GM20000 (cell line): Measurements from ENCODE around the gene ZNF710.

ENCODE experiments used
- DNase-seq: peaks from one replicate; pipeline ENCODE4 v3.0.0; 2012; ENCODE audit warnings: low spot score
- TF ChIP-seq, protein P1 (sequence below): IDR thresholded peaks from 2 replicates; pipeline ENCODE4 v1.5.1; 2012; ENCODE audit warnings: mild to moderate bottlenecking, control low read depth; ENCODE audit errors: extremely low read depth, missing control alignments

The ZNF710 gene

DNA sequence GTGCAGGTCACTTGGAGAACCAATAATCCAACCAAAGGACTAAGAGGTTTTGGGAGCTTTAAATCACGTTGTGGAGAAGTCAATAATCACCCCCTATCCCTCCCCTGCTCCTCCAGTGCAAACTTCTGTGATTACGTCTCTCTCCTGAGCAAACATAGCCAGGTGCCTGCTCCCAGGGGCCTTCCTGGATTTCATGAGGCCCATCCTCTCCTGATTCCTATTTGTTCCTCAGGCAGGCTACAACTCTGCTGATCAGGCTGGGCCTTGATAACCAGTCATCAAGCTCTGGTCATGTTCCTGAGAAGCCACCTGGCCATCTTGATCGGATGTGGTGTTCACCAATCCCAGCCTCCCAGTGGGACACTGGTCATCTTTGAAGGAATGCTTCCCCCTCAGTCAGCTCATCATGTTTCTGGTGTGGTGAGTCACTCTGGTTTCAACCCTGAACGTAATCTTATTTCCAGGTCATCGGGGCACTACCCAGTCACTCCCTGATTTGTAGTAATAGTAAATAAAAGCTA is 2.9 kb upstream of the ZNF710 start:
- no peak for DNase-seq
- TF ChIP-seq, protein P1, sequence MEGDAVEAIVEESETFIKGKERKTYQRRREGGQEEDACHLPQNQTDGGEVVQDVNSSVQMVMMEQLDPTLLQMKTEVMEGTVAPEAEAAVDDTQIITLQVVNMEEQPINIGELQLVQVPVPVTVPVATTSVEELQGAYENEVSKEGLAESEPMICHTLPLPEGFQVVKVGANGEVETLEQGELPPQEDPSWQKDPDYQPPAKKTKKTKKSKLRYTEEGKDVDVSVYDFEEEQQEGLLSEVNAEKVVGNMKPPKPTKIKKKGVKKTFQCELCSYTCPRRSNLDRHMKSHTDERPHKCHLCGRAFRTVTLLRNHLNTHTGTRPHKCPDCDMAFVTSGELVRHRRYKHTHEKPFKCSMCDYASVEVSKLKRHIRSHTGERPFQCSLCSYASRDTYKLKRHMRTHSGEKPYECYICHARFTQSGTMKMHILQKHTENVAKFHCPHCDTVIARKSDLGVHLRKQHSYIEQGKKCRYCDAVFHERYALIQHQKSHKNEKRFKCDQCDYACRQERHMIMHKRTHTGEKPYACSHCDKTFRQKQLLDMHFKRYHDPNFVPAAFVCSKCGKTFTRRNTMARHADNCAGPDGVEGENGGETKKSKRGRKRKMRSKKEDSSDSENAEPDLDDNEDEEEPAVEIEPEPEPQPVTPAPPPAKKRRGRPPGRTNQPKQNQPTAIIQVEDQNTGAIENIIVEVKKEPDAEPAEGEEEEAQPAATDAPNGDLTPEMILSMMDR, result no peak

DNA sequence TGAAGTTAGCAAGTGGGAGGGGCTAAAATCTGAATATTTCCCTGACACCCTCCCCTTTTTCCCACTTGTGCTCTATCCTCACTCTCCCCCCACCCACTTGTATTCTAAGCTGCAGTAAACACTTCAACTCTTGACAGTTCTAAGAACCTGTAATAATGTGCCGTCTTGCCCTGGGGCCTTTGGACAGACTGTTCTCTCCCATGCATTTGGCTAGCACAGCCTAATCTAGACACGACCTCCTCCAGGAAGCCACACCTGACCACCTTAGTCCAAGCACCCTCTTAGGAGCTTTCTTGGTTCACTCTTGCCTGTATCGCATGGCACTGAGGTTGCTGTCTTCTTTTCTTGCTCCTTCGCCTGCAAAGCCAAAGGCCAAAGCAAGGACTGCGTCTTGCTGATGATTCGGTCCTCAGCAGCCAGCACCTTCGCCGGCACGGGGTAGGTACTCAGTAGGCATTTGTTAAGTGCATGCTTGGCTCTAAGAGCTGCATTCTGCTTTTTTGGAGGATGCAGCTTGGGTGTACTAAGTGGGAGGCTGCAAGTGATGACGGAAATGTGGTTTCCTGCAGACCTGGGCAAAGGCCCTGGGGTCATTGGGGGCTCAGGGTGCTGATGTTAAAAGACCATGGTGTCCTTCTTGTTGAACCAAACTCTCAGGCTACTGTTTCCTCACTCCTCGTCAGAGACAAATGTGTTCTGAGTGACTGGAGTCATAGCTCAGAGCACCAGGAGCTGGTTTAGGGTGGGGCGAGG is 2.0 kb upstream of the ZNF710 start:
- TF ChIP-seq, protein P1, result no peak
- no peak for DNase-seq

DNA sequence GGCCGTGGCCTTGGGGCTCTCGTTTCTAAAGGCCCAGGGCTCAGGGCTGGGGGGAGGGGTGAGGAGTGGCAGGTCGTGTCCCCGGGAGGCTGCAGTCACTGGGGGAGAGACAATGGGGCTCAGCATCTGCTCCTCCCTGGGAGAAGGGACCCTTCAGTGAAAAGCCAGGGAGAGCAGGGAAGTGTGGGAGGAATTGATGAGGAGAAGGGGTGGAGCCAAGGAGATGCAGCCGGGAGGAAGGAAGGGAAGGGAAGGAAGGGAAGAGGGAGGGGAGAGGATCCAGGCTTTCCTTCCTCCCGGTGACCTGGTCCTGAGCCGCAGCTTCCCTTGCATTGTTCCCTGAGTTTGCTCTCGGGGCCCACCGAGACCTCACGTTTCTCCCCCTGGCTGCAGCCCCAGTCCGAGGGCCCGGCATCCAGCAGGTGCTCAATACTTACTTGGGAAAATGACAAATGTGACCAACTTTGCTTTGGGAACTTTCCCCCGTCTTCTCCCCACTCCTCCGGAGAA is 1.4 kb upstream of the ZNF710 start:
- TF ChIP-seq, protein P1, result no peak
- no peak for DNase-seq

DNA sequence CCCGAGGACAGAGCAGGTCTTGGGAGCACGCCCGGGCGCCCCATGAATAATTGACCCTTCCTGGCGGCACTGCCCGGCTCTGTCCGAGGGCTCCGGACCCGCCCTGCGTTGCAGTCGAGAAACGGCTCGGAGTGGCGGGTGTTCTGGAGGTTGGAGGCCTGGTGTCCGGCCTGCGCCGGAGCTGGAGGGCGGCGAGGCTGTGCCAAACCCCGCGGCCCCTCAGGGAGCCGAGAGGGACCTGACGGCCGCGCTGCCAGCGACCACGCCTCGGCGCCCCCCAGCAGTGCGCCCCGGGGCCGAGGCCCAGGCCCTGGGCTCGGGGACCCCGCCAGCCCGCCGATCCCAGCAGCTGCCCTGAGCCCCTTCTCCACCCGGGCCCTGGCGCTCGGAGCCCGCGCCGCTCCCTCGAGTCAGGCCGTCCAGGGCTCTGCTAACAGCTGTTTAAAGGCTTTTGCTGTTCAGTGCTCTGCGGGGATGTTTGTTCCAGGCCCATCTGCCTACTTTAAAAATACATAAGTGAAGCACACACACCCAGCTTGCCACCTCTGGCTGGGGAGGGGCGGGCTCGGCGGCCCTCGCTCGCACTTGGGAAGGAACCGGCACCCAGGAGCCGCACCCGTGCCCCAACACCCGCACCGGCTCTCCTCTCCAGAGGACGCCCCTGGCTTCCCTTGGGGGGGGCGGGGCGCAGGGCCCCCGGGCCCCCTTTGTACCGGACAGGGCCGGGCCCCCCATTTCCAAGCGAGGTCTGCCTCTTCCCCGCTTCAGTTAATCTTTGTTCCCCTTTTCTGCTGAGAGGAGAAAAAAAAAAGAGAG is 730 bp upstream of the ZNF710 start:
- DNase-seq, result peak; percentile 78
- TF ChIP-seq, protein P1, result no peak

DNA sequence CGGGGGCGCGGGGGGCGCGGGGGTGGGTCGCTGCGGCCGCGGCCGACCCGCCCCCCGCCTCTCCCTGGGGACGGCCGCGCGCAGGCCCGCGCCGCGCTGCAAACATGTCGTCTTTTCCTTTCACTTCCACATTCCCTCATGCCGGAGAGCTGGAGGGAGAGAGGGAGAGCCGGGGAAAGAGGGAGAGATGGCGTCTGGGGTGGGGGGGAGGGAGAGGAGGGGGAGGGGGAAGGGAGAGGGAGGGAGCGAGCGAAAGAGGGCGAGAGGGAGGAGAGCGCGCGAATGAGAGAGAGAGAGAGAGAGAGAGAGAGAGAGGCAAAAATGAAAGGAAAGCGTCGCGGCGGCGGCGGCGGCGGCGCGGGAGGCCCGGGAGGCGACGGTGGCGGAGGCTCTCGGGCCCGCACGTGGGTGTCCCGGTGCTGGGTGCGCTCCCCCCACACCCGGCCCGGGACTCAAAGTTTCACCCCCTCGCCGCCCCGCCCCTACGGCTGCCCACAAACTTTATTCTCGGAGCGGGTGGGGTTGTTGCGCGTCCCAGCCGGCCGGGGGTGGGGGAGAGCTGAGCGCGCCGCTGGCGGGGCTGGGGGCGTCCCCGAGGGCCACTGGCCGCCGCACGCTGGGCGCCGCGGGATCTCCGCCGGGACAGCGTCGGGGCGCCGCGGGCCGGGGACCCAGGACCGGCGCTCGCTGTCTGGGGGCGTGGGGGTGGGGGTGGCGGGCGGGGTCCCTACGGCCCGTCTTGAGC is 731 bp downstream of the ZNF710 start:
- TF ChIP-seq, protein P1, result no peak
- DNase-seq, result peak; percentile 93

DNA sequence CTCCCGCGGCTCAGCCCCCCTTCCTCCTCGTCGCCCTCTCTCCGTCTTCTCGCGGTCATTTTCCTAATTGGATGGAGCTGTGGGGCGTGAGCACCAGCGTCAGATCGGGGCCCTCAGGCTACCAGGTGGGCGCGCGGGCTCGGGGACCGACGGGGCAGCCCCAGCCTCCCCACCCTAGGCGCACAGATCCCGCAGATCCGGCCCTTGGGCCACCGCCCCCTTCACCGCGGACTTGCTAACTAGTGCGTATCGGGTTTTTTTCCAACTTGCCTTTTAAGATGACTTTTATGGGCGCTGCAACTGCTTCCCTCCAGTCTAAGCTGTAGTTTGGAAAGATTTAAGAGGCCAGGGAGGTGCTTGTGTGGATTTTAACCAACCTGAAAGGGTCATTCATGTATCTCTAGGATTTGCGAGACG is 1.3 kb downstream of the ZNF710 start:
- peak; percentile 69 for DNase-seq

More for the DNA sequence above, 1.3 kb downstream of the ZNF710 start:
- TF ChIP-seq, protein P1, result no peak
